H9 (cell line): ENCODE results near the gene SMIM3. TPM values are rescaled to one million over a fixed set of nuclear protein-coding genes. Genes with fewer than 3 reads are reported as not detected.

Source experiments
- DNase-seq: peaks from one replicate; pipeline ENCODE4 v3.0.0-alpha.2; 2017
- H2AFZ ChIP-seq: one replicate; pipeline ENCODE4 v1.6.1; 2013; ENCODE audit warnings: mild to moderate bottlenecking, low read length, control low read depth, moderate library complexity
- H2AK5ac ChIP-seq: 2 replicates; pipeline ENCODE4 v1.6.1; 2013; ENCODE audit warnings: low read length, control low read depth, mixed read lengths; ENCODE audit not compliant: insufficient read length
- H2BK120ac ChIP-seq: one replicate; pipeline ENCODE4 v1.6.1; 2013; ENCODE audit warnings: low read depth, mild to moderate bottlenecking, low read length, control low read depth, inconsistent platforms; ENCODE audit not compliant: poor library complexity, severe bottlenecking
- H2BK12ac ChIP-seq: 2 replicates; pipeline ENCODE4 v1.6.1; 2013; ENCODE audit warnings: low read length, control low read depth, mixed read lengths, low read depth; ENCODE audit not compliant: insufficient read length
- H2BK15ac ChIP-seq: 2 replicates; pipeline ENCODE4 v1.6.1; 2013; ENCODE audit warnings: low read depth, low read length, control low read depth
- H2BK20ac ChIP-seq: one replicate; pipeline ENCODE4 v1.6.1; 2013; ENCODE audit warnings: low read depth, mild to moderate bottlenecking, low read length, control low read depth, inconsistent platforms; ENCODE audit not compliant: poor library complexity, severe bottlenecking
- H2BK5ac ChIP-seq: 2 replicates; pipeline ENCODE4 v1.6.1; 2013; ENCODE audit warnings: low read length, control low read depth, mixed read lengths; ENCODE audit not compliant: insufficient read length
- H3K14ac ChIP-seq: 2 replicates; pipeline ENCODE4 v1.6.1; 2013; ENCODE audit warnings: low read length, control low read depth; ENCODE audit not compliant: insufficient read depth
- H3K18ac ChIP-seq: 2 replicates; pipeline ENCODE4 v1.6.1; 2013; ENCODE audit warnings: low read depth, mild to moderate bottlenecking, mixed read lengths, low read length, control low read depth; ENCODE audit not compliant: insufficient read length
- H3K23ac ChIP-seq: 2 replicates; pipeline ENCODE4 v1.6.1; 2013; ENCODE audit warnings: low read length, control low read depth, mixed read lengths, low read depth; ENCODE audit not compliant: insufficient read length
- H3K23me2 ChIP-seq: 2 replicates; pipeline ENCODE4 v1.6.1; 2013; ENCODE audit warnings: low read depth, mild to moderate bottlenecking, mixed read lengths, low read length, control low read depth; ENCODE audit not compliant: insufficient read length, poor library complexity, severe bottlenecking
- H3K27ac ChIP-seq: 2 replicates; pipeline ENCODE4 v1.5.1; 2013; ENCODE audit warnings: low read length, control low read depth, mixed read lengths, low read depth; ENCODE audit not compliant: insufficient read length
- H3K27me3 ChIP-seq: 2 replicates; pipeline ENCODE4 v1.6.1; 2013; ENCODE audit warnings: low read length, control low read depth, inconsistent platforms; ENCODE audit not compliant: insufficient read depth
- H3K4ac ChIP-seq: 2 replicates; pipeline ENCODE4 v1.6.1; 2013; ENCODE audit warnings: low read depth, mild to moderate bottlenecking, control low read depth, inconsistent platforms, low read length, moderate library complexity
- H3K4me1 ChIP-seq: 2 replicates; pipeline ENCODE4 v1.6.1; 2013; ENCODE audit warnings: low read length, control low read depth, inconsistent platforms; ENCODE audit not compliant: insufficient read depth
- H3K4me2 ChIP-seq: 2 replicates; pipeline ENCODE4 v1.6.1; 2013; ENCODE audit warnings: low read length, control low read depth, mixed read lengths; ENCODE audit not compliant: insufficient read length, insufficient read depth
- H3K56ac ChIP-seq: 2 replicates; pipeline ENCODE4 v1.6.1; 2013; ENCODE audit warnings: low read depth, mild to moderate bottlenecking, mixed read lengths, low read length, control low read depth; ENCODE audit not compliant: insufficient read length
- H3K79me1 ChIP-seq: 2 replicates; pipeline ENCODE4 v1.6.1; 2013; ENCODE audit warnings: low read depth, mild to moderate bottlenecking, moderate library complexity, low read length, control low read depth, inconsistent platforms; ENCODE audit not compliant: insufficient read depth, poor library complexity, severe bottlenecking
- H3K79me2 ChIP-seq: 2 replicates; pipeline ENCODE4 v1.6.1; 2013; ENCODE audit warnings: low read length, control low read depth, inconsistent platforms; ENCODE audit not compliant: insufficient read depth
- H3K9ac ChIP-seq: 2 replicates; pipeline ENCODE4 v1.6.1; 2013; ENCODE audit warnings: low read length, control low read depth, mixed read lengths; ENCODE audit not compliant: insufficient read length; ENCODE audit errors: extremely low read depth
- H3K9me3 ChIP-seq: one replicate; pipeline ENCODE4 v1.6.1; 2013; ENCODE audit warnings: low read depth, low read length, inconsistent platforms; ENCODE audit not compliant: control insufficient read depth
- H3T11ph ChIP-seq: one replicate; pipeline ENCODE4 v1.6.1; 2013; ENCODE audit warnings: mild to moderate bottlenecking, low read length, control low read depth, inconsistent platforms
- H4K20me1 ChIP-seq: one replicate; pipeline ENCODE4 v1.6.1; 2013; ENCODE audit not compliant: control insufficient read depth, insufficient read length, insufficient read depth
- H4K5ac ChIP-seq: 2 replicates; pipeline ENCODE4 v1.6.1; 2013; ENCODE audit warnings: low read depth, mild to moderate bottlenecking, mixed read lengths, low read length, control low read depth; ENCODE audit not compliant: insufficient read length
- H4K8ac ChIP-seq: replicated peaks from 2 replicates; pipeline ENCODE4 v1.6.1; 2013; ENCODE audit warnings: low read length, control low read depth, mixed read lengths, low read depth; ENCODE audit not compliant: insufficient read length
- H4K91ac ChIP-seq: 2 replicates; pipeline ENCODE4 v1.6.1; 2013; ENCODE audit warnings: low read depth, mild to moderate bottlenecking, moderate library complexity, mixed read lengths, low read length, control low read depth; ENCODE audit not compliant: insufficient read length
- H3K27ac Mint-ChIP-seq, 3 experiments: 2 replicates in 2 of 3; 3 replicates in 1 of 3; pipeline ENCODE4 v1.8.0; 2020 to 2021; ENCODE audit warnings: mixed read lengths in 3 of 3, mild to moderate bottlenecking in 1 of 3, moderate library complexity in 1 of 3
- H3K27me3 Mint-ChIP-seq: 2 replicates; pipeline ENCODE4 v1.8.0; 2021; ENCODE audit warnings: low read depth, mild to moderate bottlenecking, moderate library complexity, mixed read lengths
- H3K36me3 Mint-ChIP-seq, 3 experiments: 2 replicates in 2 of 3; 3 replicates in 1 of 3; pipeline ENCODE4 v1.8.0; 2020 to 2021; ENCODE audit warnings: low read depth in 3 of 3, mixed read lengths in 3 of 3; ENCODE audit not compliant: insufficient read depth in 1 of 3
- H3K4me1 Mint-ChIP-seq, 2 experiments: 2 replicates each; pipeline ENCODE4 v1.8.0; 2020; ENCODE audit warnings: mixed read lengths in 2 of 2
- H3K4me3 Mint-ChIP-seq, 2 experiments: 2 replicates in 1 of 2; 3 replicates in 1 of 2; pipeline ENCODE4 v1.8.0; 2020 to 2021; ENCODE audit warnings: mild to moderate bottlenecking in 2 of 2, mixed read lengths in 2 of 2, moderate library complexity in 1 of 2
- H3K9me3 Mint-ChIP-seq, 2 experiments: 2 replicates in 1 of 2; 3 replicates in 1 of 2; pipeline ENCODE4 v1.8.0; 2020; ENCODE audit warnings: mild to moderate bottlenecking in 2 of 2, mixed read lengths in 2 of 2, moderate library complexity in 1 of 2
- CTCF ChIP-seq: fragments of 200-600 bp; sonication (generic); conservative IDR thresholded peaks from 3 replicates; pipeline ENCODE4 v1.8.0; 2021; ENCODE audit warnings: antibody characterized with exemption, mild to moderate bottlenecking
- WGBS: extraction: QIAGEN DNeasy Blood & Tissue Kit; methylation state at CpG from one replicate; pipeline ENCODE4 v1.1.7; 2013; ENCODE audit warnings: missing lambda C conversion rate, low lambda C conversion rate, mixed read lengths; ENCODE audit not compliant: insufficient read length; ENCODE audit errors: extremely low coverage; 5-methylcytosine and 5-hydroxymethylcytosine counted together
- total RNA-seq: library from RNA; stranded (reverse); gene quantifications from 2 replicates; pipeline ENCODE4 v1.2.1, GENCODE V29; 2021

The SMIM3 gene
- total RNA-seq, 1 experiment from 2014 or later, result 42.0 TPM

GRCh38 chr5:150753463-150753862 is 25.1 kb upstream of the SMIM3 start:
- no CpG with 5 or more reads among the region's 5 CpGs for WGBS
- TF ChIP-seq CTCF, result no peak
- Histone ChIP-seq H4K5ac (no peak overlapping the region), H3K4ac (no peak overlapping the region), H3K23me2 (peaks cover 4% of the 10 kb centered on the region), H2BK120ac (no peak overlapping the region), H3K4me1 (no peaks in the 10 kb centered on the region), H3T11ph (no peak overlapping the region), H2AK5ac (no peak overlapping the region), H3K18ac (no peak overlapping the region), H3K27me3 (no peaks in the 10 kb centered on the region), H4K91ac (no peak overlapping the region), H3K79me1 (peaks cover 3% of the 10 kb centered on the region), H2BK5ac (no peak overlapping the region), H3K9me3 (no peaks in the 10 kb centered on the region), H2AFZ (no peak overlapping the region), H3K79me2 (peaks cover 2% of the 10 kb centered on the region; the same call in 1 of the 2 replicates), H2BK20ac (no peak overlapping the region), H3K27ac (no peak overlapping the region), H3K9ac (no peak overlapping the region), H4K8ac (no peak overlapping the region), H3K23ac (no peak overlapping the region), H2BK12ac (no peak overlapping the region), H2BK15ac (no peak overlapping the region), H3K56ac (no peak overlapping the region), H3K4me2 (no peak overlapping the region), H4K20me1 (no peaks in the 10 kb centered on the region), H3K14ac (no peak overlapping the region)
- Mint-ChIP-seq H3K36me3 (peaks cover 34 to 57% (median 54%) of the 10 kb centered on the region in 3 experiments; a peak in 6 of 7 replicates), H3K4me1 (peaks cover 4% of the 10 kb centered on the region in 2 experiments; a peak in 3 of 4 replicates), H3K27ac (no peak overlapping the region), H3K27me3 (no peaks in the 10 kb centered on the region), H3K9me3 (no peaks in the 10 kb centered on the region; a peak in 1 of 5 replicates), H3K4me3 (no peak overlapping the region)
- DNase-seq, result no peak
